GM19193 (cell line): ENCODE results near the gene CCDC73.
A peak's percentile ranks its signal among the peaks of the same experiment; 100 is the strongest.

ENCODE experiments used
- POLR2A ChIP-seq: IDR thresholded peaks from 4 replicates; pipeline ENCODE4 v1.6.1; 2011; ENCODE audit not compliant: insufficient read depth, insufficient read length; ENCODE audit errors: extremely low read depth

Gene CCDC73

DNA sequence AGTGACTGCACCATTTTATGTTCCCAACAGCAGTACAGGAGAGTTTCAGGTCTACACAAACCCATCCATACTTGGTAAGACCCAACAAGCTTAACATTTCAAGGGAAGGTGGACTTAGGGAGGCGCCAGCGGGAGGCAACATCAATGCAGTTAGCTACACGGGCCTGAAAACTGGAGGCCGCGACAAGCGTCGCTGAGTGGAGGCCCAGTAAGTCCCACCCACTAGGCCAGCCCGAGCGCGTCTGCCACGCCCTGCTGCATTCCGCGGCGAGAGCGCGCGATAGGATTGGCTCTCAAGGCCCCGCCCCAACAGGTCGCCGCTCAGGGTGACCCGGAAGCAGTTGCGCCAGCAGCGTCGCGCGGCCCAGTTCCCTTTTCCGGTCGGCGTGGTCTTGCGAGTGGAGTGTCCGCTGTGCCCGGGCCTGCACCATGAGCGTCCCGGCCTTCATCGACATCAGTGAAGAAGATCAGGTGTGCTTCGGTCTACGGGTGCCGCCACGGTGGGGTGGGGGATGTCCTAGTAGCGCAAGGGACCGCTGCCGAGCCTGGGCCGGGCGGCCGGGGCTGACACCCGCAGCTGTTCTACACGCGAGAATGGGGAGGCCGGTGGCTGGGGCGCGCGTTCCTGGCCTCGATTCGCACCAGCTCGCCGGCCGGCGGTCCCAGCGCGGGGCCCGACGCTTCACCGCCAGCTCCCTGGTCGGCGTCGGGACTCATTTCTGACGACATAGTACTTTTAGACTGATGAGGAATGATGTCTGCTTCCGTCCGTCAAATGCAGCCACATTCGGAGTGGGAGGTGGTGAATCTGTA lies 210.8 kb downstream of the CCDC73 start, which contains the start of gene EIF3M:
Gene EIF3M (plus strand): TSS at position 373 of the 813 bp plus-strand sequence. CDS start 57 bp downstream, at position 430.
- TF ChIP-seq POLR2A, result peak; percentile 96

DNA sequence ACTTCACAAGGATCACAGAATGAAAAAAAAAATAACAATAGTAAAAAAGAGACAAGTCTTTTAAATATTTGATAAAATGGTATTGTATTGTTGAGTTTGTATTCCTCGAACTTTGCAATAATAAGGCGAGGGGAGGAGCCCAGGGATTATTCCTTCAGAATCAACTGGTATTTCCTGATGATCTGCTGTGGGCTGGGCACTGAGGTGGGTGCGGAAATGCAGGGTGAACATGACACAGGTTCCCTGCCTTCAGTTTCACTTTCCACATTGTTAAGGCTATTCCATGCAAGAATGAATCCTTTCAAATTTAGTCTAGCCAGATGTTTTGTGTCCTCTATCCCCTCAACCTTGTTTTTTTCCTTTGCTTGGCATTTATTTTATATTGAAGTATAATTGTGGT lies 212.9 kb downstream of the CCDC73 start:
- TF ChIP-seq POLR2A, result no peak

DNA sequence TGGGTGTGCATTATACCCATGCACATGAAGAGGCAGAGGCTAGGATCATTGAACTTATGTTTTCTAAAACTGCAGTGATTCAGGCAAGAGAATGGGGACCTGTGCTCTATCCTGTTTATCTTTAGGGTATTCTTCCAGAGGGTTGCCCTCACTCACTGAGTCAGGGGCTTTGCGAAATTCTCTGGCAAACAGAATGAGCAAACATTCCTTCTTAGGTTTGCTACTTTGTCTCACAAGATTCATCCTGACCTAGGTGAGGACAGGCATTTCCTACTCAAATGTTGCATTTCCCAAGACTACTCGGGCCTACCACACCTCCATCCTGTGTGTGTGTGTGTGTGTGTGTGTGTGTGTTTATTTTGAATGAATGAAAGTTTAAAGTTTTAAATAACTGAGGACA lies 213.5 kb downstream of the CCDC73 start:
- TF ChIP-seq POLR2A, result no peak

DNA sequence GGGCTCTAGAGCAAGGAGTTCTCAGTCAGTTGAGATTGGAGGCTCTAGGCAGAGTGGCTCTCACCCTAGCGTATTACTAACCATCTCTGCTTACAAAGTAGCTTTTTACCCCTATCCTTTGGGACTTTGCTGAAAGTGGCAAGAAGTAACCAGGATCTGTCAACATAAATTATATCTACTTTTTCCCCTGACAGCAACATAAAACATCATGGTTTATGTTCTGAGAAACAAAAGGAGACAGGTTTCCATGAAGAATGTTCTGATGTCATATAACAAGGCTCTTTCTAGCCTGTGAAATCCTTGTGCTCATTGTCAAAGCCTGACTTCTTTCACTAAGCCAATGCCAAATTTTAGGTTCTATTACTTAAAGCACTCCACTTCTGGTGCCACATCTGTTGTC lies 218.0 kb downstream of the CCDC73 start:
- no peak for TF ChIP-seq POLR2A

DNA sequence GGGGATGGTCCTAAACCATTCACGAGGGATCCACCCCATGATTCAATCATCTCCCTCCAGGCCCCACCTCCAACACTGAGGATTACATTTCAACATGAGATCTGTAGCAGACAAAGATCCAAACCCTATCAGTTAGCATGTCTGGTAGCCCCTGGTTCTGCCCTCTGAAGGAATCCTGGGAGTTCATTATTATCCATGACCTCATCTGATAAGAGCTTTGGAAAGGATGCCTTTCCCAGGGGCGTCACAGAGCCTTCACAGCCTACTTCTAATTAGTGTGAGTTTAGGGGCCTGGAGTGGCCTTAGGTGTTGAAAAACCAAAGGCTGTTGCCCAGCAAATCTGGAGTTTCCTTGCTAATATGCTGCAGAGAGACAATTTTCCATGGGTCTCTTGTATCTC lies 219.4 kb downstream of the CCDC73 start:
- TF ChIP-seq POLR2A, result no peak

DNA sequence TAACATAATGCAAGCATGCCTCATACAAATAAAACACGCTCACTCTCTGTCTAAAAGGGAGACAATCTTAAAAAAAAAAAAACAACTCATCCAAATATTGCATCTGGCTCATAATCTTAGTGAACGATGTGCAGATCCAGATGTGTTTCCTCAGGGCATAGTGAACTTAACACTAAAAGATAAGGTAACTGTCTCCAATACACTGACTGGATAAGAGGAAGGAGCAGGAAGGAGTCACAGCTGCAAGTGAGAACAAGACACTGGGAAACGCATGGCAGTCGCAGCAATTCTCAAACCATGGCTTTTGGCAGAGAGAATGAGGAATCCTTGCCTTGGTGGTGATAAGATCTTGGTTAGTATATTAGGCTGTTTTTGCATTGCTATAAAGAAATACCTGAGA lies 220.0 kb downstream of the CCDC73 start:
- TF ChIP-seq POLR2A, result no peak

DNA sequence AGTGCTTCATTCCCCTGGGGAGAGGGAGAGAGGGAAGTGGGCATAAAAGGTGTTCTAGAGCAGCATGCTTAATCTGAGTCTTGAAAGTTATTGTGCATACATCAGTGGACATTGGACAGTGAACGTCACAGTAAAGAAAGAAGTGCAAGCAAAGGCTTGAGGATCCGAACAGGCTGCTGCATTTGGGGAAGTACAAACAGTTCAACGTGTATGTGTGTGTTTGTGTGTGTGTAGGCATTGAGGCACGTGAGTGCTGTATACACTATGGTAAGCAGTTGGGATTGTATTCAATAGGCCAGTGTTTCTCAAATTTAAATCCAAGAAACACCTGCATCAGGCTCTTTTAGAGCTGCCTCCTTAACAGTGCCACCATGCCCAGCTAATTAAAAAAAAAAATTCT lies 221.2 kb downstream of the CCDC73 start:
- TF ChIP-seq POLR2A, result no peak

DNA sequence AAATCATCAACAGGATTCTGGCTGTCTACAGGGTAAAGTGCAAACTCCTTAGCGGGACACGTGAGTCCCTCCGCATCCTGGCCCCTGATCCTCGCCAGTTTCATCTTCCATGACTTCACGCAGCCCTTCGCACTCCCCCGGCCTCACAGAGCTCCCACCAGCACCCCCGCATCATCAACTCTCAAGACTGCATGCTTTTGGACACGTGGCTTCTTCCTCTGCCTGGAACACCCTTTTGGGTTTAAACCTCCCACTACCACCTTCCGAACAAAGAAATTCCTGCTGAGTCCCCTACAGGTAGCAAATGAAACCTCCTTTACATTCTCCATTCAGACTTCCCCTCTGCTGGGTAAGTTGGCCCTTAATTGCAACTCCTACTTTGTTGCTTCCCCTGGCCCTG lies 223.4 kb downstream of the CCDC73 start:
- no peak for TF ChIP-seq POLR2A

DNA sequence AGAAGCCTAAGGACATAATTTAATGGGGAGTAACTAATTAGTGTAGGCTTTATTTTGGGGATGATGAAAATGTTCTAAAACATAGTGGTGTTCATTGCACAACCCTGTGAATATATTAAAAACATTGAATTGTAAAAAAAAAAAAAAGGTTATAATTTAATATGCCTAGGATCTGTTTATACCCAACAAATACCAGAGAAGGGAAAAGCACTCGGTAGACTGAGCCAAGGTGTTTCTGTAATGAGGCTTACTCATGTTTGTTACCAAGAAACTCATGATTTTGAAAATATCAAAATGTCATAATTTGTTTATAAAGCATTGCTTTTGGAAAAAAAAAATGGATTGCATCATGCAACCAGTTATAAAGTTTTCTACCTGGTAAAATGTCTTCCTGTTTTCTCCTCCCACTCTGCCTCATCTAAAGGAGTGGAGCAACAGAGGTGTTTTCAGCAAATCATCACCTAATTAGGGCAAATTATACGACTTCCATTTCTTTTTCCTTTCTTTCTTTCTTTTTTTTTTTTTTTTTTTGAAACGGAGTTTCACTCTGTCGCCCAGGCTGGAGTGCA lies 225.1 kb downstream of the CCDC73 start:
- no peak for TF ChIP-seq POLR2A

DNA sequence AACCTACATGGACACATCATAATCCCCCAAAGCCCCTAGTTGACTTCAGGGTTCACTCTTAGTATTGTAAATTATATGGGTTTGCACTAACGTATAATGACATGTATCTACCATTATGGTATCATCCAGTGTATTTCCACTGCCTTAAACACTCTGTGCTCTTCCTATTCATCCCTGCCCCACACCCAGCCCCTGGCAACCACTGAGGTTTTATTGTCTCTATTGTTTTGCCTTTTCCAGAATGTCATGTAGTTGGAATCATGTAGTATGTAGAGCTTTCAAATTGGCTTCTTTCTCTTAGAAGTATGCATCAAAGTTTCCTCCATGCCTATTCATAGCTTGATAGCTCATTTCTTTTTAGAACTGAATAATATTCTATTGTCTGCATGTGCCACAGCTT lies 227.3 kb downstream of the CCDC73 start:
- TF ChIP-seq POLR2A, result no peak

DNA sequence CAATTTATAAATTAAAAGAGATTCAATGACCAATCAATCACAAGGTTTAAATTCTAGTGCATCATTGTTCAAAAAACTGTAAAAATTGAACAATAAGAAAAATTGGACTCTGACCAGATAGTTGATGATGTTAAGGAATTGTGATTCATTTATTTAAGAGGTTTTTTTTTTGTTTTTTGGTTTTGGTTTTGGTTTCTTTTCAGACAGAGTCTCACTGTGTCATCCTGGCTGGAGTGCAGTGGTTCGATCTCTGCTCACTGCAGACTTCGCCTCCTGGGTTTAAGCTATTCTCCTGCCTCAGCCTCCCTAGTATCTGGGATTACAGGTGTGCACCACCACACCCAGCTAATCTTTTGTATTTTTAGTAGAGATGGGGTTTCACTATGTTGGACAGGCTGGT lies 227.9 kb downstream of the CCDC73 start:
- no peak for TF ChIP-seq POLR2A

DNA sequence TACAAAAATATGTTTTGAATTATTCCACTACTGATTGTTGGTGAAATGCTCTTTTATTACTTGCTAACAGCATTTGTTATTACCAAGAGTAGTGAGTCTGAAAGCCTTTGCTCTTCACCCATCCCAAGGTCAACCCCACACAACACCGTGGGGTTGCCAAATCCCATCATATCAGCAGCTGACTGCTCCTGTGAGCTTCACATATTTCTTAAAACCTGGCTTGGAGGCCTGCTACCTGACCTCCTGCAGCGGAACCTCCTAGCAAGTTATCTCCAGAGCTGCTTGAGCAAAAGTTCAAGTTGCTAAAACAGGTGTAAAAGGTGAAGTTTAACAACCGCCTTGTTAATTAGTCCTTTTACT lies 230.9 kb downstream of the CCDC73 start:
- no peak for TF ChIP-seq POLR2A

DNA sequence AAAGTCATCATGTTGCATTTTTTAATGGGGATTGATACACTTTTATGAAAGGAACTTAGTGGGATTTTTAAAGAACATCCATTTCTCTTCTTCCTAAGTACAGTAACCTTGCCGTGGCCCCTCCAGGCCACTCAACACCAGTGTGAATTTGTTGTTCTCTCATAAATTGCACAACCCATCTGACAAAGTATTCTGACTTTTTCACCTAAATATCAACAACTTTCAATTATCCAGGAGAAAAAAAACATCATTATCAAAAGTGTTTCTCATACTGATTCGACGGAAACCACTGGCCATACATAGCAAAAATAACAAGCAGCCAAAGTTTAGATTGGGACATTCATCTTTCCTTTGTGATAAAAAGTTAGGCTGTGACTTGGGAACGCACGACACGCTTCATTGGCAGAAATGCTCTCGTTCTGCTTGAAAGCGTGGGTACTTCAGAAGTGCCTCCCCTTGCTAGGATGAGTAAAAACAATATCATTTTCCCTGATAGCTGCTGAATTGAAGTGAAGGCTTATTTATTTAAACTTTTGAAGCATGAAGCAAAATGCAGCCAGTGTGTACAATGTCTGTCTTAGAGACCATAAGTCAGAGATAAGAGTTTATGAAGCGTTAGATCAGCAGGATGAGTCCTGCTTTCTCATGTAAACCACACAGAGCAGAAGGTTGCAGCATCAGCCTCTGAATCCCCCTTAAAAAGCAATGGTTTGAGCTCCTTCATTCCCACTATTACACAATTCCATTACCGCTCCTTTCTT lies 231.4 kb downstream of the CCDC73 start:
- TF ChIP-seq POLR2A, result no peak

DNA sequence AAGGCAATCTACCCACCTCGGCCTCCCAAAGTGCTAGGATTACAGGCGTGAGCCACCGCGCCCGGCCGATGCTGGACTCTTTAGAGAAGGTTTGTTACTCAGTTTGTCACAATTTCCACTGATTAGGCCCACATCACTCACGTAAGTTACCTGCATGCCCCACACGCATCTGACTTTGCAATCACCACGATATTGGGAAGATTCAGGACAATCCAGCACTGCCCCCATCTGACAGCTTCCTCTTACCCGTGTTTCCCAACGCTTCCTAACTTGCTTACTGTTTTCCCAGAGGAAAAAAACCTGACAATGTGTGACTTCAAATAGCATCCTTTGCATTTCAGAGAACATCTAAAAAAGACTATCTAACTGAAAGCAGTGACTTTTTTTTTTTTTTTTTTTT lies 232.6 kb downstream of the CCDC73 start:
- TF ChIP-seq POLR2A, result no peak

DNA sequence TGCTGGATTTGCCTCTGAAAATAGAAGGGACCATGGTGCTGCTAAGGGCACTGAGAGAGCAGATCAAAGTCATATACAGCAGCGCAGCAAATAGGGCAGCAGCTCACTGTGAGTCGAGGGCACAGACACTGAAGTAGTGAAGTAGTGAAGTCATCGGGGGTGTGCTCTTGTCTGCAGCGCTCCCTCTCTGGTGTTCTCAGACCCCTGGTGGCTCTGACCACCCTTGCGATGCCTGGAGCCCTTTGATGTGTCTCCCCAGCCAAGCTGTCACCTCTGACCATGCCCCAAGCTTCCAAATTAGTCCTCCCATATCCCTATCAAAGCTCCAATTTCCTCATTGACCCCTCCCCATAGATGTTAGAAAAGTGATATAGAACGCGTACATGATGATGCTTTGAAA lies 238.6 kb downstream of the CCDC73 start:
- TF ChIP-seq POLR2A, result no peak

DNA sequence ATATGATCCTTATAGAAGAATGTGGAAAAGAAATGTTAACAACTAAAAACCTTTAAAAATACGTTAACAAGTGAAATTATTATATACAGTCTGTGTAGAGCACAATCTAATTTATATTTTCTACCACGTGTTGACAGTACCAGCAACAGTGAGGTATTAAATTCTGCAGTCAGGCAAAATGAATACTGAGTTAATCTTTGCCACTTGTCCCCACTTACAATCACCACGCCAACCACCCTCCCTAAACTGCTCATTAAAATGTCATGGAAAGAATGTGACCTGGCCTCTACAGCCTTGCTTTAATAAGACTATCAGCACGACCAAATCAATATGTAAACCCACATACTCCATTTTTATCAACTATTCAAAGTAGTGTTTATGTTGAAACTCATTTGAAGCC lies 239.4 kb downstream of the CCDC73 start:
- TF ChIP-seq POLR2A, result no peak
